ENCODE measurements around the gene USB1.

The USB1 gene

DNA sequence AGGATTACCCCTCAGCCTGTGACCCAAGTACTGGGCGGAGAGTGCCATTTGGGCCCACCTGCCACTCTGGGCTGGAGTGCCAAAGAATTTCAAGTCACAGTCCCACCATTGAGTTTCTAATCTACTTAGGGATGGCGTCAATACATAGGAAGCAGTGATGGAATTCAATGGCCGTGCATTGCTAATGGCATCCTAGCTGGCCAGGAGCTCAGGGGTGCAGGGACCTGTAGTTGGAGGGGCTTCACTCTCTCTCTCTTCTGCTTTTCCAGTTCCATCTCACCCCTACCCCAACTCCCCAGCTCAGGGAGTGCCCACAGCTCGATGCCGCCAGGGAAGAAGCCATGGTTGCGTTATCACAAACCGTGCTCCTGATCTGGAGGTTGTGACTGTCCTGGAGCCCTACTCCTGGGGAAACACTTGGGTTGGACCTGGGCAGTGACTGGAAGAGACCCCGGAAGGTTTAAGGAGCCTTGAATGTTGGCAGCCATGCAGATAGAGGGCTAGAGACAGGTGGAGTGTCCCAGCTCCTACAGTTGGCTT, 26.8 kb downstream of the USB1 start:
- no peak for TF ChIP-seq SPI1 (IDR thresholded peaks at IDR 0.05; ENCODE audit: low read depth, low read length)
- TF ChIP-seq POU2F2 (IDR thresholded peaks at IDR 0.05; ENCODE audit: low read depth, low read length): no peak
- no peak for TF ChIP-seq POLR2AphosphoS5 (IDR thresholded peaks at IDR 0.05; ENCODE audit: low read depth, low read length)
- no peak for TF ChIP-seq POLR2A (IDR thresholded peaks at IDR 0.05; ENCODE audit: low read depth, low read length)
- no peak for TF ChIP-seq TAF1 (IDR thresholded peaks at IDR 0.05; ENCODE audit: low read depth, low read length)
- no peak for TF ChIP-seq PAX5 (IDR thresholded peaks at IDR 0.05; ENCODE audit: insufficient read depth, low read length, severe bottlenecking)
- FAIRE-seq: no peak
- no peak for DNase-seq (ENCODE audit: insufficient read length, low spot score)

DNA sequence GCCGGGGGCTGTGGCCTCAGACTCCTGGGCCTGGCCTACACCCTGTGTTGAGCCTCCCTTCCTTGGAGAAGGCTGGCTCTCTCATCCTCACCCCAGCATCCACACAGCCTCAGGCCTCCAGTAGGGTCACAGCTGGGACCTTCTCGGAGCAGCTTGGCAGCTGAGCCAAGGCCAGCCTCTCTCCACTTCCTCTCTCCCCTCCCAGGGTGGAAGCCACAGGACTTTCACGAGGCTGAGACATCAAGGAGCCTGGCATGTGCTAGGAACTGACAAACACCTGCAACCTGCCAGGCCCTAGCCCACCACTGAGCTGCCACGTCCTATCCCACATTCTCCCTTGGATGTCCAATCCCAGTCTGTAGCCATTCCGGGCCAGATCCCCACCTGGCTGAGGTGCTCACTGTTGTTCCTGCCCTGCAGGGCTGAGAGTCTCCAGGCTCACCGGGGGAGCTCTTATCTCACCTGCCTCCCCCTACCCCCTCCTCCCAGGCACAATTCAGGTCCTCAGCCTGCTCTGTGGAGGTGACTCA, 27.4 kb downstream of the USB1 start:
- TF ChIP-seq POLR2A (IDR thresholded peaks at IDR 0.05; ENCODE audit: low read depth, low read length): no peak
- no peak for TF ChIP-seq PAX5 (IDR thresholded peaks at IDR 0.05; ENCODE audit: insufficient read depth, low read length, severe bottlenecking)
- no peak for TF ChIP-seq SPI1 (IDR thresholded peaks at IDR 0.05; ENCODE audit: low read depth, low read length)
- no peak for TF ChIP-seq TAF1 (IDR thresholded peaks at IDR 0.05; ENCODE audit: low read depth, low read length)
- TF ChIP-seq POLR2AphosphoS5 (IDR thresholded peaks at IDR 0.05; ENCODE audit: low read depth, low read length): no peak
- no peak for TF ChIP-seq POU2F2 (IDR thresholded peaks at IDR 0.05; ENCODE audit: low read depth, low read length)
- FAIRE-seq (no peak), DNase-seq (ENCODE audit: insufficient read length, low spot score) (no peak)

DNA sequence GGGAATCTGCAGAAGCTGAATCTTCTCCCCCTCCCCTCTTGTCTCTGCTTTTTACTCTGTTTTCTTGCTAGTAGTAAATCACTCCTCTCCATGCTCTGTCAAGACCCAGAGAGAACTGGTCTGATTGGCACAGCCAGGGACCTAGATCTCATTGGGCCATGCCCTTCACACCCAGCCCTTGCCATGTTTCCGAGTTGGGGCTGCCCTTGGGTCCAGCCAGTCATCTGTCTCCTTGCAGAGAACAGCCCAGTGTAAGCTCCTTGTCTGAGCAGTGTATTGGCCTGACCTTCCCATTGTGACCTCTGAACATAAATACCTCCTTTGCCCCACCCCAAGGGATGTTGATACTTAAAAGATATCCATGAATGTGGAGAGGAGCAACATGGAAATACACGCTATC, 28.2 kb downstream of the USB1 start:
- no peak for DNase-seq (ENCODE audit: insufficient read length, low spot score)
- TF ChIP-seq POU2F2 (IDR thresholded peaks at IDR 0.05; ENCODE audit: low read depth, low read length): no peak
- TF ChIP-seq SPI1 (IDR thresholded peaks at IDR 0.05; ENCODE audit: low read depth, low read length): no peak
- TF ChIP-seq POLR2A (IDR thresholded peaks at IDR 0.05; ENCODE audit: low read depth, low read length): no peak
- no peak for FAIRE-seq

DNA sequence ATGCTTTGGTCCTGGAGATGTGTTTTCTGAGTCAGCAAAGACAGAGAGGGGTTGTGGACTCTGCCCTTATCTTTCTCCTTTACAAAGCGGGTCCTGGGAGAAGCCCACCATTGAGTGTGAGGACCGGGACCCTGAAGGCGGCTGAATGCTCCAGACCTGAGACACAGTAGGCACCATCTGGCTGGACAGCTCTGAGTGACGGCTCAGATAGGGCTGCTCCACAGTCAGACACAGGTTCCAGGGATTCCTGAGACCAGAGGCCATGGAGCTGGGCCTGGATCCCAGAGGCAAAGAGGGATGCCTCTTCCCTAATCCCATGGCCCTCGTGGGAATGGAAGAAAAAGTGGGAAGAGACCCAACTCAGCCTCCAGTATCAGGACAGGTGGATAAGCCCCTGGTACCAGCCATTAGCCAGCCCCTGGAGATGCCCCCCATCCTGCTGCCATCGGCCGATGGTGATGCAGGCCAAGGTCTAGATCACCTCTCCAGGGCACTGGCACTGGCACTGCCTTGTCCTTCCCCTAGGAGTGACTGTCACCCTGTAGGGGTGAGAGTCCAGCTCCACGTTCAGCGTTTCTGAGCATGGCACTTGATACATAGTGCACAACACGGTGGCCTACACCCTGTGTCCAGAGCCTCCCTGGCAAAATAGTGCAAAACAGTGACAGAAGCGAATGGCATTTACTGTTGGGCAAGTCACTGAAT, 29.1 kb downstream of the USB1 start:
- no peak for TF ChIP-seq SPI1 (IDR thresholded peaks at IDR 0.05; ENCODE audit: low read depth, low read length)
- TF ChIP-seq POLR2AphosphoS5 (IDR thresholded peaks at IDR 0.05; ENCODE audit: low read depth, low read length): no peak
- no peak for TF ChIP-seq POLR2A (IDR thresholded peaks at IDR 0.05; ENCODE audit: low read depth, low read length)
- TF ChIP-seq PAX5 (IDR thresholded peaks at IDR 0.05; ENCODE audit: insufficient read depth, low read length, severe bottlenecking): no peak
- TF ChIP-seq TAF1 (IDR thresholded peaks at IDR 0.05; ENCODE audit: low read depth, low read length): no peak
- TF ChIP-seq POU2F2 (IDR thresholded peaks at IDR 0.05; ENCODE audit: low read depth, low read length): no peak
- no peak for DNase-seq (ENCODE audit: insufficient read length, low spot score)
- no peak for FAIRE-seq

DNA sequence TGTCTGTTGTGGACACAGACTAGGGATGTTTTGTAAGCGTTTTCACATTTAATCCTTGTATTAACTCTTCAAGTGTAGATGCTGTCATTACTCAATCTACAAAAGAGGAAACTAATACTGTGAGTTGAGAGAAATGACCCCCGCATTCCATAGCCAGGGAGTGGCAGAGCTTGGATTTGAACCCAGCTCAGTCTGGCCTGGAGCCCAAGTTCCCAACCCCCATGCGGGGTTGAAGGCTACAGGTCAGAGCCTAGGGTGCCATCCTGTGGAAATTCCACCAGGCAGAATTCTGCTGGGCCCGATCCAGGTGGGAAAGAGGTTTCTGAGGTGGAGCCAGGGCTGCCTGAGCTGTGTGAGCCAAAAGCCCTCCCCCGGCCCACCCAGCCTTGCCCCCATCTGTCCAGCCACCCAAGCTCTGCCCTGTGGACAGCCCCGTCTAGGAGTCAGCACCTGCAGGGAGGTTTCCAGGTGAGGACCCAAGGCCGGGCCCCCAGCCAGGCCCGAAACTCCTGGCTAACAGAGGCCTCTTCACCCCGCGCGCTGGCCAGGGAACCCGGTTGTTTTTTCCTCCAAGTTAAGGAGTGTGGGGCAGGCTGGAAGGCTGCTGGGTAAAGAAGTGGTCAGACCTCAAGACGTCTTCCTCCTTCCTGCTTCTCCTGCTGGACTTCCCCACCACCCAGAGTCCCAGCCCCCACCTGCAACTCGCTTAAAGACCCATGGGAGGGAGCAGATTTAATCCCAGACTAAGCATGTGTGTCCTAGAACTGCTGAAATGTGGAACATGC, 30.0 kb downstream of the USB1 start:
- DNase-seq (ENCODE audit: insufficient read length, low spot score) (no peak), FAIRE-seq (no peak)
- no peak for TF ChIP-seq PAX5 (IDR thresholded peaks at IDR 0.05; ENCODE audit: insufficient read depth, low read length, severe bottlenecking)

DNA sequence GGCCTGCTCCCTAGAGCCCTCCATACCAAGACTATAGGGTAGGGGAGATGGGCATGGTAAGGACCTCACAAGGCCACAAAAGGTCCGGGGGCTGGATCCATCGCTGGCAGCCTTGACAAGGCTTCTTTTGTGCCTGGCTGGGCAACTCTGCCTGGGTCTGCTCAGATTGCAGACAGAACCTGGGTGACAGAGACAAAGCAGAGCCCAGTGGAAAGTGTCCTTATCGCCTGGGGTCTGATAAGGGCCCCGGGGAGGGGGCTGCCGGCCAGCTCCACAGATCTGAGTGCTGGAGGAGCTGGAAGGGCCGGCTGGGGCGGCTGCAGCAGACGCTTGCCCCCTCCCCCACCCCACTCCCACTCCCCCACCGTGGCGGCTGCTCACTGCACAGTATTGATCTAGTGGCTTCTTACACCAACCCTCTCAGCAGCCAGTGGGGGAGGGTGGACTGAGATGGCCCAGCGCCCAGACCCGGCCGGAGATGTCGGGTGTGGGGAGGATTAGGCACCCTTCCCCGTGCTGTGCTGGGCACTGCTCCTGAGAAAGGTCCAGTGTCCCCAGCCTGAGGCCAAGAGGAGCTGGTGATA, 31.6 kb downstream of the USB1 start:
- no peak for DNase-seq (ENCODE audit: insufficient read length, low spot score)
- FAIRE-seq: no peak
- TF ChIP-seq POLR2AphosphoS5 (IDR thresholded peaks at IDR 0.05; ENCODE audit: low read depth, low read length) (no peak), POU2F2 (IDR thresholded peaks at IDR 0.05; ENCODE audit: low read depth, low read length) (no peak), TAF1 (IDR thresholded peaks at IDR 0.05; ENCODE audit: low read depth, low read length) (no peak), POLR2A (IDR thresholded peaks at IDR 0.05; ENCODE audit: low read depth, low read length) (no peak), PAX5 (IDR thresholded peaks at IDR 0.05; ENCODE audit: insufficient read depth, low read length, severe bottlenecking) (no peak), SPI1 (IDR thresholded peaks at IDR 0.05; ENCODE audit: low read depth, low read length) (no peak)

DNA sequence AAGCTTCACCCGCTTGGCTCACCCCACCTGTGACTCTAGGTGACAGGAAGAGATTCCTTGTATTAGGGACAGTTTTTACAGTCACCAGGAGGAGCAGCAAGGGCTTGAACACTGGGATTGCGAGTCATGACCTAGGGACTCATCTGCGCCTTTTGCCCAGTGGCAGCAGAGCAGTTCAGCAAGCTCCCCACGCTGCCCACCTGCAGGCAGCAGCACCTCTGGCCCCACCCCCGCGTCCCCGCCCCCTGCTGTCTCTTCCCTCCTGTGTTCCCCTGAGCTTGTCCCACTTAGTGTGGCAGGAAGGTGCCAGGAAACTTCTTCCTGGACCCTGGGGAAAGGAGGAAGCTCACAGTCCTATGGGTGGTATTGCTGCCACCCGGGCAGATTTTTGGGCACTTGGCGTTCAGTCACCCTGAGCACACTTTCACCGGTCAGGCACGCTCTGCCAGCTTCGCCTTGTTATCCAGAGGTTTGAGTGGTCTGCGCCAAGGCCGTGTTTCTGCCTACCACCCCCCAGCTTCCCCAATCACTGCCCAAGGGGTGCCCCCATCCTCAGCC, 33.0 kb downstream of the USB1 start:
- no peak for TF ChIP-seq SPI1 (IDR thresholded peaks at IDR 0.05; ENCODE audit: low read depth, low read length)
- TF ChIP-seq POLR2A (IDR thresholded peaks at IDR 0.05; ENCODE audit: low read depth, low read length): no peak
- TF ChIP-seq POLR2AphosphoS5 (IDR thresholded peaks at IDR 0.05; ENCODE audit: low read depth, low read length): no peak
- no peak for TF ChIP-seq POU2F2 (IDR thresholded peaks at IDR 0.05; ENCODE audit: low read depth, low read length)
- TF ChIP-seq PAX5 (IDR thresholded peaks at IDR 0.05; ENCODE audit: insufficient read depth, low read length, severe bottlenecking): no peak
- TF ChIP-seq TAF1 (IDR thresholded peaks at IDR 0.05; ENCODE audit: low read depth, low read length): no peak
- FAIRE-seq: no peak
- DNase-seq (ENCODE audit: insufficient read length, low spot score): no peak

DNA sequence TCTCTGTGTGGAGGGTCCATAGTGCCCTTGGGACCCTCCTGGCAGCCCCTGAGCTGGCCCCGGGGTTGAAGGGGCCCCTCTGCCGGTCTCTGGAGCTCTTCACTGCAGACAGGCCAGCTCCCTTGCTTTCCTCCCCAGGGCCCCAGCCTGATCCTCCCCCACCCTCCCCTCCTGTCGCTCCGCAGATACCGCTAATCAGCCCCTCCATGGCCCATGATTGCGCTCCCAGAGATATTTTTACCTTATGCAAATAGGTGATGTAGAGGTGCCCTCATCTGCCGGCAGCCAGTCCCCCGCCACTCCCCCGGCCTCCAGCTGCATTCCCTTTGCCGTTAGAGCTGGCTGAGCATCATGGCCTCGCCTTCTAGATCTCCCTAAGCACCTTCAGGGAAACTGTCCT, 33.6 kb downstream of the USB1 start:
- TF ChIP-seq SPI1 (IDR thresholded peaks at IDR 0.05; ENCODE audit: low read depth, low read length) (no peak), PAX5 (IDR thresholded peaks at IDR 0.05; ENCODE audit: insufficient read depth, low read length, severe bottlenecking) (no peak), POLR2AphosphoS5 (IDR thresholded peaks at IDR 0.05; ENCODE audit: low read depth, low read length) (no peak), POLR2A (IDR thresholded peaks at IDR 0.05; ENCODE audit: low read depth, low read length) (no peak), TAF1 (IDR thresholded peaks at IDR 0.05; ENCODE audit: low read depth, low read length) (no peak), POU2F2 (IDR thresholded peaks at IDR 0.05; ENCODE audit: low read depth, low read length) (no peak)
- DNase-seq (ENCODE audit: insufficient read length, low spot score): no peak
- no peak for FAIRE-seq
